ENCODE measurements around the gene PTPRN2. TPM values are rescaled to one million over a fixed set of nuclear protein-coding genes. Genes with fewer than 3 reads are reported as not detected.
"Not testable (repeated sequence)": the region's sequence is repeated elsewhere in the genome, so short reads cannot be mapped to it uniquely, and the experiment has no call there.

The PTPRN2 gene
- polyA plus RNA-seq, 4 donors: 1.6 to 11.7 (median 4.0) TPM

GRCh38 chr7:158381956-158382355, 205.7 kb downstream of the PTPRN2 start:
- 84 to 90% (median 87%) methylated on average over 3 of the region's 3 CpGs for WGBS, 3 donors
- H3K27me3 ChIP-seq (ENCODE audit: control insufficient read depth in 3 of 3, insufficient read depth in 3 of 3, low read length in 3 of 3): peaks cover 0 to 3% (median 0%) of the 10 kb centered on the region in 3 donors
- DNase-seq (no peak), FAIRE-seq (no peak)
- no peak overlapping the region for H3K4me3 ChIP-seq (ENCODE audit: low read depth in 1 of 3, low read length in 3 of 3)
- H3K4me1 ChIP-seq (ENCODE audit: control insufficient read depth in 3 of 3, insufficient read depth in 2 of 3, low read depth in 1 of 3, low read length in 2 of 3): no peaks in the 10 kb centered on the region
- peaks cover 0 to 13% of the 10 kb centered on the region in 2 donors for H3K9me3 ChIP-seq (ENCODE audit: control insufficient read depth in 2 of 2, insufficient read depth in 1 of 2, low read depth in 1 of 2, low read length in 1 of 2)
- H3K27ac ChIP-seq (ENCODE audit: low read depth in 1 of 3, low read length in 2 of 3): no peak overlapping the region
- no peaks in the 10 kb centered on the region for H3K36me3 ChIP-seq (ENCODE audit: control insufficient read depth in 3 of 3, insufficient read depth in 2 of 3, low read depth in 1 of 3, low read length in 3 of 3)

DNA sequence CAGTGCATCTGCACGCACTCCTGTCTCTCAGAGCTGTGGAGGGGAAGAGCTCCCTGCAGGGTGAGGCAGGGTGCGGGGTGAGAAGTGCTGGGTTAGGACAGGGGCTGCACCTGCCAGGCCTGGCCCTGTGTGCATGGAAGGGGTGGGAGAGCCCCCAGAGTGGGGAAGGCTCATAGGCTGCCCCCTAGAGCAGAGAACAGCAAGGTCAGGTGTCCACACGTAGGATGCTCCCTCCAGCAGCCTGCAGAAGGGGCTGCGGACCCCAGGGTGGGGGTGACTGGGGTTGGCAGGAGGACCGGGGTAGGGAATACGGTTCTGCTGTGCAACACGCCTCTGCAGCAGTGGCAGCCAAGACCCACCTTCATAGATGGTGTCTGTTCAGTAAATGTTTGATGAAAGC, 208.6 kb downstream of the PTPRN2 start:
- 84 to 93% (median 84%) methylated on average over 7 of the region's 7 CpGs for WGBS, 3 donors
- Histone ChIP-seq H3K9me3 (ENCODE audit: control insufficient read depth in 2 of 2, insufficient read depth in 1 of 2, low read depth in 1 of 2, low read length in 1 of 2) (peaks cover 0 to 16% of the 10 kb centered on the region in 2 donors), H3K36me3 (ENCODE audit: control insufficient read depth in 3 of 3, insufficient read depth in 2 of 3, low read depth in 1 of 3, low read length in 3 of 3) (no peaks in the 10 kb centered on the region), H3K27me3 (ENCODE audit: control insufficient read depth in 3 of 3, insufficient read depth in 3 of 3, low read length in 3 of 3) (peaks cover 0 to 3% (median 0%) of the 10 kb centered on the region in 3 donors), H3K4me3 (ENCODE audit: low read depth in 1 of 3, low read length in 3 of 3) (no peak overlapping the region), H3K4me1 (ENCODE audit: control insufficient read depth in 3 of 3, insufficient read depth in 2 of 3, low read depth in 1 of 3, low read length in 2 of 3) (no peaks in the 10 kb centered on the region), H3K27ac (ENCODE audit: low read depth in 1 of 3, low read length in 2 of 3) (no peak overlapping the region)
- DNase-seq (no peak), FAIRE-seq (no peak)

DNA sequence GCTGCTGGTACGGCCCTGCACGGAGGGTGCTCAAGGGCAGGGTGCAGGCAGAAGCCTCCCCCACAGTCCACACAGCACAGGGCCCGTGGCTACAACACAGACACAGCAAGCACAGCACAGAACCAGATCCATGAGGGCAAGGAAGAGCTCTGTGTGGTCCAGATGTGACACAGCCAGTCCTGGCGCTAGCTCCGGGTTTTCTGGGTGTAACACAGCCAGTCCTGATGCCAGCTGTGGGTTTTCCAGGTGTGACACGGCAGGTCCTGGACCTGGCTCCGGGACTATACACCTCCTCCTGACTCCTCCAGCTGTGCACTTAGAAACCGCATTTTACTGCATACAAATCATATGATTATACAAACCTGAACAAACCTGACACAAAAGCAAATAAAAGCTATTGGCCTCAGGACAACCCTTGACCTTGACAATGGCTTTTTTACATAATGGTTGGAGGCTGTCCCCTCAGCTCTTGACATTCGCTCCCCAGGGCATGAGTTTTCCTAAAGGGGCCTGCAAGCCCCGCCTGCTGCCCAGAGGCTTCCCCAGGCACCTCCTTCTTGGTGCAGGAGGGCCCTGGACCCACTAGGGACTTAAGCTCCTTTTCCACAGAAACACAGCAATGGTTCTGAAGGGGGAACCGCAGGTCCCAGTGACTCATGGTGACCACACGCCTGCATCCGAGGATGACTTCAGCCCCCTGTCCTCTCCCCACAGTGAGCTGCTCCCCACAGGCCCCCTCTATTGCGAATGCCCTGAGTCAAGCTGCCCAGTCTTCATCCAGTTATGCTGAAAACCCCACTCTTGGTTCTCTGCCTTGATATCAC, 209.6 kb downstream of the PTPRN2 start:
- H3K27me3 ChIP-seq (ENCODE audit: control insufficient read depth in 3 of 3, insufficient read depth in 3 of 3, low read length in 3 of 3): peaks cover 0 to 3% (median 0%) of the 10 kb centered on the region in 3 donors
- DNase-seq (no peak), FAIRE-seq (no peak)
- 43 to 59% (median 52%) methylated on average over 14 of the region's 14 CpGs for WGBS, 3 donors
- H3K27ac ChIP-seq (ENCODE audit: low read depth in 1 of 3, low read length in 2 of 3): no peak overlapping the region
- no peaks in the 10 kb centered on the region for H3K36me3 ChIP-seq (ENCODE audit: control insufficient read depth in 3 of 3, insufficient read depth in 2 of 3, low read depth in 1 of 3, low read length in 3 of 3)
- H3K4me3 ChIP-seq (ENCODE audit: low read depth in 1 of 3, low read length in 3 of 3): no peak overlapping the region
- H3K4me1 ChIP-seq (ENCODE audit: control insufficient read depth in 3 of 3, insufficient read depth in 2 of 3, low read depth in 1 of 3, low read length in 2 of 3): no peaks in the 10 kb centered on the region
- peaks cover 0 to 16% of the 10 kb centered on the region in 2 donors for H3K9me3 ChIP-seq (ENCODE audit: control insufficient read depth in 2 of 2, insufficient read depth in 1 of 2, low read depth in 1 of 2, low read length in 1 of 2)

GRCh38 chr7:158376839-158377186, 210.8 kb downstream of the PTPRN2 start:
- not testable (repeated sequence) for H3K4me1 ChIP-seq (ENCODE audit: control insufficient read depth in 3 of 3, insufficient read depth in 2 of 3, low read depth in 1 of 3, low read length in 2 of 3); H3K27ac ChIP-seq (ENCODE audit: low read depth in 1 of 3, low read length in 2 of 3); DNase-seq; FAIRE-seq; H3K27me3 ChIP-seq (ENCODE audit: control insufficient read depth in 3 of 3, insufficient read depth in 3 of 3, low read length in 3 of 3); H3K4me3 ChIP-seq (ENCODE audit: low read depth in 1 of 3, low read length in 3 of 3); H3K36me3 ChIP-seq (ENCODE audit: control insufficient read depth in 3 of 3, insufficient read depth in 2 of 3, low read depth in 1 of 3, low read length in 3 of 3)
- peaks cover 0 to 16% of the 10 kb centered on the region in 2 donors for H3K9me3 ChIP-seq (ENCODE audit: control insufficient read depth in 2 of 2, insufficient read depth in 1 of 2, low read depth in 1 of 2, low read length in 1 of 2)
- 31 to 89% (median 65%) methylated on average over 2 to 11 of the region's 12 CpGs for WGBS, 3 donors

DNA sequence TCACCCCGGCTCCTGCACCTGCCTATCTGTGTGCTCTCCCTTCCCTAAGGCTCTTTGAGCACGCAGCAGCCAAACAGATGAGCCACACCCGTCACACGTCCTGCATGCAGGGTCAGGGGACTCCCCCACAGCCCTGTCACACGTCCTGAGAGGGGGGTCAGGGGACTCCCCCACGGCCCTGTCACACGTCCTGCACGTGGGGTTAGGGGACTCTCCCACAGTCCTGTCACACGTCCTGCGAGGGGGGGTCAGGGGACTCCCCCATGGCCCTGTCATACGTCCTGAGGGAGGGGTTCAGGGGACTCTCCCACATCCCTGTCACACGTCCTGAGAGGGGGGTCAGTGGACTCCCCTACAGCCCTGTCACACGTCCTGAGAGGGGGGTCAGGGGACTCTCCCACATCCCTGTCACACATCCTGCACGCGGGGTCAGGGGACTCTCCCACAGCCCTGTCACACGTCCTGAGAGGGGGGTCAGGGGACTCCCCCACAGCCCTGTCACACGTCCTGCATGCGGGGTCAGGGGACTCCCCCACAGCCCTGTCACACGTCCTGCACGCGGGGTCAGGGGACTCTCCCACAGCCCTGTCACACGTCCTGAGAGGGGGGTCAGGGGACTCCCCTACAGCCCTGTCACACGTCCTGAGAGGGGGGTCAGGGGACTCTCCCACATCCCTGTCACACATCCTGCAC, 211.3 kb downstream of the PTPRN2 start:
- not testable (repeated sequence) for FAIRE-seq; H3K4me3 ChIP-seq (ENCODE audit: low read depth in 1 of 3, low read length in 3 of 3); H3K27ac ChIP-seq (ENCODE audit: low read depth in 1 of 3, low read length in 2 of 3); H3K36me3 ChIP-seq (ENCODE audit: control insufficient read depth in 3 of 3, insufficient read depth in 2 of 3, low read depth in 1 of 3, low read length in 3 of 3); H3K4me1 ChIP-seq (ENCODE audit: control insufficient read depth in 3 of 3, insufficient read depth in 2 of 3, low read depth in 1 of 3, low read length in 2 of 3); DNase-seq; H3K27me3 ChIP-seq (ENCODE audit: control insufficient read depth in 3 of 3, insufficient read depth in 3 of 3, low read length in 3 of 3)
- 35 to 66% (median 35%) methylated on average over 16 to 23 of the region's 23 CpGs for WGBS, 3 donors
- H3K9me3 ChIP-seq (ENCODE audit: control insufficient read depth in 2 of 2, insufficient read depth in 1 of 2, low read depth in 1 of 2, low read length in 1 of 2): peaks cover 0 to 16% of the 10 kb centered on the region in 2 donors

GRCh38 chr7:158375034-158375433, 212.6 kb downstream of the PTPRN2 start:
- H3K9me3 ChIP-seq (ENCODE audit: control insufficient read depth in 2 of 2, insufficient read depth in 1 of 2, low read depth in 1 of 2, low read length in 1 of 2): peaks cover 0 to 10% of the 10 kb centered on the region in 2 donors
- no peak overlapping the region for H3K4me3 ChIP-seq (ENCODE audit: low read depth in 1 of 3, low read length in 3 of 3)
- no peak overlapping the region for H3K27ac ChIP-seq (ENCODE audit: low read depth in 1 of 3, low read length in 2 of 3)
- DNase-seq: no peak
- H3K27me3 ChIP-seq (ENCODE audit: control insufficient read depth in 3 of 3, insufficient read depth in 3 of 3, low read length in 3 of 3): peaks cover 0 to 3% (median 0%) of the 10 kb centered on the region in 3 donors
- H3K36me3 ChIP-seq (ENCODE audit: control insufficient read depth in 3 of 3, insufficient read depth in 2 of 3, low read depth in 1 of 3, low read length in 3 of 3): no peaks in the 10 kb centered on the region
- FAIRE-seq: no peak
- 73 to 89% (median 77%) methylated on average over 4 of the region's 4 CpGs for WGBS, 3 donors
- H3K4me1 ChIP-seq (ENCODE audit: control insufficient read depth in 3 of 3, insufficient read depth in 2 of 3, low read depth in 1 of 3, low read length in 2 of 3): no peaks in the 10 kb centered on the region

DNA sequence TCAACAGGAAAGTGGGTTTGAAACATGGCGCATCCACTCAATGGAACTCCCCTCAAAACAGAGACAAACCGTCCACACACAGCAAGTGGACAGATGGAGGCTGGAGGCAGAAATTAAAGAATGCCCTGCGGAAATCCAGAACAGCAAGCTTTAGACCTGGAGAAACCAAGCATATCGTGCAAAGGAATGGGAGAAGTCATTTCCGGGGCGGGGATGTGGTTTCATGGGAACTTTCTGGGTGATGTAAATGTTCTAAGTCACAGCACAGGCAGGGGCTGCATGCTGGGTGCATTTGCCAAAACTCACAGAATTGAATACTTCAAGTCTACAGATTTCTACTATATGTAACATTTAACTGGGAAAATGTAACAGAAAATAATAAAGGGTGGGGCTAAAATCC, 213.0 kb downstream of the PTPRN2 start:
- H3K9me3 ChIP-seq (ENCODE audit: control insufficient read depth in 2 of 2, insufficient read depth in 1 of 2, low read depth in 1 of 2, low read length in 1 of 2): peaks cover 0 to 6% of the 10 kb centered on the region in 2 donors
- peaks cover 0 to 3% (median 0%) of the 10 kb centered on the region in 3 donors for H3K27me3 ChIP-seq (ENCODE audit: control insufficient read depth in 3 of 3, insufficient read depth in 3 of 3, low read length in 3 of 3)
- no peak for DNase-seq
- no peaks in the 10 kb centered on the region for H3K36me3 ChIP-seq (ENCODE audit: control insufficient read depth in 3 of 3, insufficient read depth in 2 of 3, low read depth in 1 of 3, low read length in 3 of 3)
- FAIRE-seq: no peak
- WGBS, 3 donors: 88 to 94% (median 90%) methylated on average over 6 of the region's 6 CpGs
- H3K4me3 ChIP-seq (ENCODE audit: low read depth in 1 of 3, low read length in 3 of 3): no peak overlapping the region
- H3K4me1 ChIP-seq (ENCODE audit: control insufficient read depth in 3 of 3, insufficient read depth in 2 of 3, low read depth in 1 of 3, low read length in 2 of 3): no peaks in the 10 kb centered on the region
- no peak overlapping the region for H3K27ac ChIP-seq (ENCODE audit: low read depth in 1 of 3, low read length in 2 of 3)

DNA sequence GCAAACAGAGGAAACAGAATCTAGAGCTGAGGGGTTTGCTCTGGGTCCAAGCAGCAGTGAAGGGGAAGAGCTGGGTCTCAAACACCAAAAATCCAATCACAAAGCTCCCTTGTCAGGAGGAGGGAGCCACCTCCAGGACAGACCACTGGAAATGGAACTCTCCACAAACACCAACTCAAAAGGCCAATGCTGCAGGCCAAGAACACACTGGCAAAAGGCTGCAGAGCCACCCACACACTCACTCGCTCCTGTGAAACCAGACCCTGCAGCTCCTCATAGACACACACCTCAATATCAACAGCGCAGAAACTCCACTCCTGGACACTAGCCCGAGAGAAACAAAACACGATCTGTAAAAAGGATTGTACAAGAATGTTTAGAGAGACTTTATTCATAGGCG, 213.5 kb downstream of the PTPRN2 start:
- Histone ChIP-seq H3K4me3 (ENCODE audit: low read depth in 1 of 3, low read length in 3 of 3) (no peak overlapping the region), H3K4me1 (ENCODE audit: control insufficient read depth in 3 of 3, insufficient read depth in 2 of 3, low read depth in 1 of 3, low read length in 2 of 3) (no peaks in the 10 kb centered on the region), H3K27ac (ENCODE audit: low read depth in 1 of 3, low read length in 2 of 3) (no peak overlapping the region), H3K27me3 (ENCODE audit: control insufficient read depth in 3 of 3, insufficient read depth in 3 of 3, low read length in 3 of 3) (peaks cover 0 to 3% (median 0%) of the 10 kb centered on the region in 3 donors), H3K36me3 (ENCODE audit: control insufficient read depth in 3 of 3, insufficient read depth in 2 of 3, low read depth in 1 of 3, low read length in 3 of 3) (no peaks in the 10 kb centered on the region), H3K9me3 (ENCODE audit: control insufficient read depth in 2 of 2, insufficient read depth in 1 of 2, low read depth in 1 of 2, low read length in 1 of 2) (peaks cover 0 to 3% of the 10 kb centered on the region in 2 donors)
- FAIRE-seq (no peak), DNase-seq (no peak)
- WGBS, 3 donors: 69 to 80% (median 76%) methylated on average over 5 of the region's 5 CpGs
